K562 (cell line): ENCODE data around the gene GMPR2. TPM values are rescaled to one million over a fixed set of nuclear protein-coding genes. Genes with fewer than 3 reads are reported as not detected.

Source experiments
- C11orf30 ChIP-seq: fragments of 450-650 bp; IDR thresholded peaks from 2 replicates; pipeline ENCODE4 v1.6.1; 2016; ENCODE audit warnings: low read depth, mild to moderate bottlenecking
- CLOCK ChIP-seq: fragments of 250-450 bp; sonication (Bioruptor Pico); IDR thresholded peaks from 2 replicates; pipeline ENCODE4 v1.4.0; 2020; ENCODE audit warnings: mild to moderate bottlenecking, moderate library complexity, borderline replicate concordance
- EP300 ChIP-seq: IDR thresholded peaks from 2 replicates; pipeline ENCODE4 v1.6.1; 2012; ENCODE audit warnings: low read length, improper control_type of control experiment
- ETS2 ChIP-seq: IDR thresholded peaks from 2 replicates; pipeline ENCODE4 v1.6.1; 2016; ENCODE audit warnings: borderline replicate concordance, missing genetic modification characterization, mild to moderate bottlenecking, moderate library complexity, missing compliant biosample characterization; ENCODE audit not compliant: poor library complexity, severe bottlenecking
- HEY1 ChIP-seq: fragments of 250-450 bp; sonication (Bioruptor Pico); IDR thresholded peaks from 2 replicates; pipeline ENCODE4 v1.5.0; 2020; ENCODE audit warnings: mild to moderate bottlenecking, moderate library complexity, borderline replicate concordance
- KDM2B ChIP-seq: fragments of 250-450 bp; sonication (Bioruptor Pico); IDR thresholded peaks from 2 replicates; pipeline ENCODE4 v1.8.0; 2021; ENCODE audit warnings: mild to moderate bottlenecking, moderate library complexity
- NR3C1 ChIP-seq: sonication (generic); formaldehyde crosslinking; IDR thresholded peaks from 2 replicates; pipeline ENCODE4 v1.8.1; 2022; ENCODE audit warnings: missing genetic modification reagents
- REST ChIP-seq, 2 experiments: fragments of 450-650 bp; formaldehyde crosslinking in 1 of 2; IDR thresholded peaks; 2 replicates each; pipeline versions ENCODE4 v1.4.0 to v1.6.1; 2014 to 2020; ENCODE audit warnings: mild to moderate bottlenecking in 2 of 2, borderline replicate concordance in 1 of 2, low read depth in 1 of 2
- TBP ChIP-seq: optimal IDR thresholded peaks from 2 replicates; pipeline ENCODE3; 2011; ENCODE audit warnings: low read depth, low read length, improper control_type of control experiment
- TEAD1 ChIP-seq, 2 experiments: fragments of 450-650 bp in 1 of 2; sonication (generic) in 1 of 2; formaldehyde crosslinking; IDR thresholded peaks; 2 replicates each; pipeline versions ENCODE4 v1.4.0 to v1.8.0; 2020 to 2022; ENCODE audit warnings: mild to moderate bottlenecking in 2 of 2, missing genetic modification reagents in 1 of 2
- ZNF699 ChIP-seq: fragments of 250-450 bp; sonication (Bioruptor Pico); IDR thresholded peaks from 2 replicates; pipeline ENCODE4 v1.8.0; 2021; ENCODE audit warnings: mild to moderate bottlenecking, moderate library complexity; ENCODE audit not compliant: insufficient replicate concordance
- ZNF717 ChIP-seq: fragments of 250-450 bp; sonication (Bioruptor Pico); IDR thresholded peaks from 2 replicates; pipeline ENCODE4 v1.5.0; 2021
- polyA plus RNA-seq, 8 experiments: library from polyadenylated mRNA; depleted of rRNA in 4 of 8; stranded (reverse) in 5 of 8; unstranded in 3 of 8; fragments of >200 nt; fragmentation: Nextera tagmentation in 2 of 8; fragmentation: Illumina TruSeq in 1 of 8; extraction: Ambion mirVana in 2 of 8; extraction: Trizol in 1 of 8; gene quantifications; 2 replicates each; pipeline versions ENCODE4 v1.2.1 to v1.2.3, GENCODE V29; 2011 to 2014; ENCODE audit warnings: inconsistent platforms in 1 of 8, missing spikeins in 1 of 8
- total RNA-seq, 7 experiments: library from RNA; depleted of rRNA in 6 of 7; stranded (reverse); fragments of >200 nt in 6 of 7; fragmentation: Illumina TruSeq in 2 of 7; extraction: Trizol in 2 of 7; gene quantifications; 2 replicates each; pipeline versions ENCODE4 v1.2.1 to v1.2.3, GENCODE V29; 2011 to 2021; ENCODE audit warnings: low replicate concordance in 1 of 7

The GMPR2 gene
- total and polyA plus RNA-seq, 9 of the 15 experiments (the other 6 are each of a cell fraction or from before 2014, with no cell fraction given), result 26.4 to 67.4 (median 36.3) TPM

GRCh38 chr14:24195186-24196070, 37.3 kb upstream of the GMPR2 start, which contains the start of gene TM9SF1 (continued):
- TF ChIP-seq CLOCK (CRISPR knock-in tag) (no peak), ETS2 (tag) (no peak), TBP (peak; percentile 72), EP300 (no peak), ZNF717 (CRISPR knock-in tag) (no peak), C11orf30 (peak; percentile 57; the same call in 1 of the 2 replicates), ZNF699 (no peak), REST (IDR thresholded peaks at IDR 0.05; ENCODE audit: borderline replicate concordance) (no peak), REST (CRISPR knock-in tag; IDR thresholded peaks at IDR 0.05; ENCODE audit: low read depth) (no peak), TEAD1 (CRISPR knock-in tag; IDR thresholded peaks at IDR 0.05) (peak; percentile 22 to 50; a peak in 2 of 4 replicates), KDM2B (CRISPR knock-in tag) (no peak), HEY1 (CRISPR knock-in tag) (no peak), NR3C1 (CRISPR knock-in tag) (no peak)
